IMR-90 (cell line): ENCODE data around the gene CTBP2. TPM values are rescaled to one million over a fixed set of nuclear protein-coding genes. Genes with fewer than 3 reads are reported as not detected.

Experiments
- ATAC-seq: fragments of 200-7000 bp; cut with Tn5 transposase; 2 replicates; pipeline ENCODE4 v1.9.1; 2020; ENCODE audit warnings: low read depth, mild to moderate bottlenecking, moderate library complexity
- BruUV-seq: library from RNA; stranded (reverse); fragments of 400-500 nt; replicated peaks from 2 replicates; lab custom pipeline; 2021; lab: Mats Ljungman, UMichigan
- CTCF ChIA-PET: fragments of 300-600 bp; formaldehyde crosslinking; extraction: SDS; loops from one replicate; lab custom pipeline; 2021; ENCODE audit warnings: antibody characterized with exemption; lab: Yijun Ruan, JAX
- POLR2A ChIA-PET: fragments of 300-600 bp; sonication (Branson Sonifier 250); formaldehyde crosslinking; loops from one replicate; lab custom pipeline; 2022; ENCODE audit warnings: antibody characterized with exemption; ENCODE audit not compliant: unreplicated experiment; lab: Charles Lee
- DNase-seq: peaks from one replicate; pipeline ENCODE4 v3.0.0; 2013
- H2AFZ ChIP-seq: replicated peaks from 2 replicates; pipeline ENCODE3; 2013; ENCODE audit warnings: low read length, mild to moderate bottlenecking; ENCODE audit not compliant: poor library complexity
- H2AK5ac ChIP-seq: 2 replicates; pipeline ENCODE4 v1.6.1; 2013; ENCODE audit warnings: low read depth, low read length, inconsistent platforms
- H2AK9ac ChIP-seq: replicated peaks from 2 replicates; pipeline ENCODE3; 2013; ENCODE audit warnings: mild to moderate bottlenecking, low read depth, low read length, moderate library complexity; ENCODE audit not compliant: poor library complexity
- H2BK120ac ChIP-seq: 2 replicates; pipeline ENCODE4 v1.6.1; 2013; ENCODE audit warnings: low read depth, low read length, inconsistent platforms
- H2BK15ac ChIP-seq: 3 replicates; pipeline ENCODE4 v1.6.1; 2013; ENCODE audit warnings: low read depth, low read length, inconsistent platforms
- H2BK20ac ChIP-seq: 2 replicates; pipeline ENCODE4 v1.6.1; 2013; ENCODE audit warnings: low read depth, mild to moderate bottlenecking, inconsistent platforms, low read length, moderate library complexity
- H2BK5ac ChIP-seq: 2 replicates; pipeline ENCODE4 v1.6.1; 2013; ENCODE audit warnings: mild to moderate bottlenecking, low read depth, low read length, inconsistent platforms; ENCODE audit not compliant: poor library complexity, severe bottlenecking
- H3K14ac ChIP-seq: replicated peaks from 2 replicates; pipeline ENCODE4 v1.6.1; 2013; ENCODE audit warnings: low read depth, low read length, inconsistent platforms
- H3K18ac ChIP-seq: 2 replicates; pipeline ENCODE4 v1.6.1; 2013; ENCODE audit warnings: low read depth, low read length, control low read depth
- H3K23ac ChIP-seq: 2 replicates; pipeline ENCODE4 v1.6.1; 2013; ENCODE audit warnings: low read depth, low read length, inconsistent platforms
- H3K27ac ChIP-seq: 2 replicates; pipeline ENCODE4 v1.5.1; 2013; ENCODE audit warnings: mild to moderate bottlenecking, control low read depth, low read length; ENCODE audit not compliant: insufficient read depth
- H3K27me3 ChIP-seq: 2 replicates; pipeline ENCODE4 v1.6.1; 2013; ENCODE audit warnings: low read length; ENCODE audit not compliant: control insufficient read depth, insufficient read depth
- H3K36me3 ChIP-seq: 2 replicates; pipeline ENCODE4 v1.6.1; 2013; ENCODE audit warnings: low read length, mixed read lengths; ENCODE audit not compliant: control insufficient read depth, insufficient read depth
- H3K4ac ChIP-seq: 2 replicates; pipeline ENCODE4 v1.6.1; 2013; ENCODE audit warnings: low read depth, low read length, inconsistent platforms
- H3K4me1 ChIP-seq: 2 replicates; pipeline ENCODE4 v1.6.1; 2013; ENCODE audit warnings: low read length, mixed read lengths; ENCODE audit not compliant: control insufficient read depth, insufficient read depth
- H3K4me2 ChIP-seq: 2 replicates; pipeline ENCODE4 v1.6.1; 2013; ENCODE audit warnings: low read depth, mild to moderate bottlenecking, control low read depth, low read length, moderate library complexity
- H3K4me3 ChIP-seq: 2 replicates; pipeline ENCODE4 v1.5.1; 2013; ENCODE audit warnings: low read depth, mild to moderate bottlenecking, control low read depth, low read length, moderate library complexity; ENCODE audit not compliant: insufficient read depth
- H3K56ac ChIP-seq: 2 replicates; pipeline ENCODE4 v1.6.1; 2013; ENCODE audit warnings: low read length, inconsistent platforms; ENCODE audit not compliant: insufficient read depth; ENCODE audit errors: extremely low read depth
- H3K79me1 ChIP-seq, 2 experiments: 2 replicates each; pipeline ENCODE4 v1.6.1; 2013; ENCODE audit warnings: low read length in 2 of 2, inconsistent platforms in 1 of 2, low read depth in 1 of 2
- H3K9ac ChIP-seq: 2 replicates; pipeline ENCODE4 v1.6.1; 2013; ENCODE audit warnings: low read depth, low read length, control low read depth
- H3K9me1 ChIP-seq: 2 replicates; pipeline ENCODE4 v1.6.1; 2013; ENCODE audit warnings: low read length, inconsistent platforms; ENCODE audit not compliant: insufficient read depth
- H3K9me3 ChIP-seq: 2 replicates; pipeline ENCODE4 v1.6.1; 2013; ENCODE audit warnings: low read length; ENCODE audit not compliant: control insufficient read depth, insufficient read depth
- H4K20me1 ChIP-seq: 2 replicates; pipeline ENCODE4 v1.6.1; 2013; ENCODE audit warnings: low read length, inconsistent platforms; ENCODE audit not compliant: insufficient read depth
- H4K5ac ChIP-seq: 2 replicates; pipeline ENCODE4 v1.6.1; 2013; ENCODE audit warnings: mild to moderate bottlenecking, low read depth, low read length, control low read depth
- H4K8ac ChIP-seq, 2 experiments: 2 replicates each; pipeline ENCODE4 v1.6.1; 2013; ENCODE audit warnings: low read depth in 2 of 2, low read length in 2 of 2, control low read depth in 1 of 2, inconsistent platforms in 1 of 2
- H4K91ac ChIP-seq: 2 replicates; pipeline ENCODE4 v1.6.1; 2013; ENCODE audit warnings: low read depth, low read length, inconsistent platforms; ENCODE audit not compliant: insufficient read depth
- CHD1 ChIP-seq: IDR thresholded peaks from 2 replicates; pipeline ENCODE4 v1.6.1; 2012; ENCODE audit warnings: low read depth, low read length, improper control_type of control experiment
- WGBS, 2 experiments: methylation state at CpG; one replicate each; pipeline versions ENCODE4 v1.1.5 to v1.1.7; 2013; ENCODE audit warnings: missing lambda C conversion rate in 2 of 2; ENCODE audit not compliant: insufficient read length in 1 of 2; ENCODE audit errors: extremely low coverage in 2 of 2; 5-methylcytosine and 5-hydroxymethylcytosine counted together
- dilution Hi-C: fragments of 300-500 bp; cut with HindIII; formaldehyde crosslinking; loops from one replicate; pipeline ENCODE4 v1.14.3; 2018; ENCODE audit warnings: low sequenced_read_pairs; ENCODE audit not compliant: unreplicated experiment
- in situ Hi-C: fragments of 300-500 bp; cut with MboI; formaldehyde crosslinking; loops from 3 replicates; pipeline ENCODE4 v1.14.3; 2019; ENCODE audit warnings: low sequenced_read_pairs, inconsistent platforms, mixed read lengths
- intact Hi-C: fragments of 100-400 bp; cut with micrococcal nuclease; formaldehyde crosslinking; loops from 2 replicates; pipeline ENCODE4 v1.10.0; 2022
- polyA plus RNA-seq, 3 experiments: library from polyadenylated mRNA; depleted of rRNA; stranded (reverse); fragments of >200 nt; gene quantifications; 2 replicates each; pipeline ENCODE4 v1.2.3, GENCODE V29; 2012; ENCODE audit warnings: low replicate concordance in 1 of 3
- total RNA-seq: library from RNA; depleted of rRNA; stranded (reverse); fragments of >200 nt; gene quantifications from 2 replicates; pipeline ENCODE4 v1.2.3, GENCODE V29; 2012
- TF ChIP-seq, protein P1 (sequence below): fragments of 150-350 bp; IDR thresholded peaks from 2 replicates; pipeline ENCODE4 v1.6.1; 2017; ENCODE audit warnings: mild to moderate bottlenecking, antibody characterized with exemption, low read length, low read depth

CTBP2 gene
- total and polyA plus RNA-seq, 2 of the 4 experiments (the other 2 are of a cell fraction), result 81.0 to 86.6 TPM

- Histone ChIP-seq H3K4ac (no peak overlapping the region), H3K9me1 (peaks cover 16% of the 10 kb centered on the region; the same call in 1 of the 2 replicates), H4K5ac (no peak overlapping the region), H3K79me1 (peaks cover 37 to 66% of the 10 kb centered on the region in 2 experiments), H3K56ac (no peak overlapping the region), H2AFZ (no peak overlapping the region), H3K9ac (no peak overlapping the region), H2AK5ac (no peak overlapping the region), H3K14ac (no peak overlapping the region), H4K20me1 (peaks cover 44% of the 10 kb centered on the region), H3K4me3 (no peak overlapping the region), H4K8ac (no peak overlapping the region), H3K9me3 (no peaks in the 10 kb centered on the region), H4K91ac (no peak overlapping the region), H3K36me3 (peaks cover 28% of the 10 kb centered on the region), H2AK9ac (no peak overlapping the region), H3K27me3 (no peaks in the 10 kb centered on the region), H3K4me2 (no peak overlapping the region), H3K23ac (no peak overlapping the region), H2BK120ac (no peak overlapping the region), H3K4me1 (peaks cover 3% of the 10 kb centered on the region; the same call in 1 of the 2 replicates), H2BK5ac (no peak overlapping the region), H2BK15ac (no peak overlapping the region), H3K27ac (no peak overlapping the region), H2BK20ac (no peak overlapping the region), H3K18ac (no peak overlapping the region)
- ChIA-PET POLR2A (no interaction called here), CTCF (no interaction called here)
- ATAC-seq, result peak; percentile 53
- in situ Hi-C loops, result loop anchor here (25.0 kb wide), 1 partner anchor 441 kb away; no protein-coding TSS in a partner anchor
- TF ChIP-seq, protein P1, sequence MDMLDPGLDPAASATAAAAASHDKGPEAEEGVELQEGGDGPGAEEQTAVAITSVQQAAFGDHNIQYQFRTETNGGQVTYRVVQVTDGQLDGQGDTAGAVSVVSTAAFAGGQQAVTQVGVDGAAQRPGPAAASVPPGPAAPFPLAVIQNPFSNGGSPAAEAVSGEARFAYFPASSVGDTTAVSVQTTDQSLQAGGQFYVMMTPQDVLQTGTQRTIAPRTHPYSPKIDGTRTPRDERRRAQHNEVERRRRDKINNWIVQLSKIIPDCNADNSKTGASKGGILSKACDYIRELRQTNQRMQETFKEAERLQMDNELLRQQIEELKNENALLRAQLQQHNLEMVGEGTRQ, result 0 out of 2 replicates have a peak, but pooled peaks have one; percentile 23
- TF ChIP-seq CHD1, result no peak
- intact Hi-C loops, result loop anchor here (5.0 kb wide), 1 partner anchor 61 kb away; no protein-coding TSS in a partner anchor
- BruUV-seq, result no TSS peak
- no peak for DNase-seq
- dilution Hi-C loops, result no loop called here
- 83% methylated on average over 1 of the region's 4 CpGs; no CpG with 5 or more reads in 1 of the 2 experiments for WGBS, 2 experiments
These were observed 182.6 kb downstream of the CTBP2 start for GRCh38 chr10:124977648-124978375.
